HCT116 (cell line): Measurements from ENCODE around the gene DIO1. TPM values are rescaled to one million over a fixed set of nuclear protein-coding genes. Genes with fewer than 3 reads are reported as not detected.

Experiments used
- ATAC-seq: fragments of 200-7000 bp; cut with Tn5 transposase; 2 replicates; pipeline ENCODE4 v1.9.1; 2020; ENCODE audit warnings: mild to moderate bottlenecking, moderate library complexity
- BruUV-seq: library from RNA; stranded (reverse); fragments of 400-500 nt; replicated peaks from 2 replicates; lab custom pipeline; 2021; lab: Mats Ljungman, UMichigan
- CTCF ChIA-PET: fragments of 300-600 bp; sonication (Branson Sonifier 250); formaldehyde crosslinking; loops from one replicate; lab custom pipeline; 2021; ENCODE audit warnings: antibody characterized with exemption; lab: Charles Lee
- POLR2A ChIA-PET: fragments of 300-600, 350-600 bp; sonication (Branson Sonifier 250); formaldehyde crosslinking; loops from one replicate; lab custom pipeline; 2021; ENCODE audit warnings: antibody characterized with exemption; lab: Charles Lee
- RAD21 ChIA-PET, 2 experiments: fragments of 300-600 bp; sonication (Branson Sonifier 250); formaldehyde crosslinking; loops; one replicate each; lab custom pipeline; 2023; ENCODE audit warnings: low total read pairs in 2 of 2; ENCODE audit not compliant: uncharacterized antibody in 2 of 2, unreplicated experiment in 2 of 2, low non-redundant PET in 1 of 2; lab: Charles Lee
- DNase-seq: peaks from one replicate; pipeline ENCODE4 v3.0.0-alpha.2; 2010; ENCODE audit warnings: low read depth, low spot score
- H2AFZ ChIP-seq: fragments of 200-600 bp; shearing (Covaris generic), sonication (generic); 2 replicates; pipeline ENCODE4 v1.6.1; 2017; ENCODE audit warnings: low read depth, mixed run types, mixed read lengths, antibody characterized with exemption, low read length; ENCODE audit not compliant: poor library complexity, severe bottlenecking
- H3K27ac ChIP-seq: 2 replicates; pipeline ENCODE4 v1.5.1; 2012; ENCODE audit warnings: low read depth, low read length
- H3K27me3 ChIP-seq: fragments of 200-600 bp; sonication (generic); 2 replicates; pipeline ENCODE4 v1.6.1; 2016; ENCODE audit warnings: mixed run types, low read length, mixed read lengths; ENCODE audit not compliant: insufficient read depth
- H3K36me3 ChIP-seq, 2 experiments: fragments of 200-500 bp in 1 of 2; fragments of 200-600 bp in 1 of 2; sonication (Bioruptor generic) in 1 of 2; sonication (generic) in 1 of 2; 2 replicates each; pipeline versions ENCODE4 v1.5.1 to v1.6.1; 2014 to 2016; ENCODE audit warnings: low read length in 2 of 2, inconsistent platforms in 1 of 2, mixed read lengths in 1 of 2, mixed run types in 1 of 2; ENCODE audit not compliant: insufficient read depth in 2 of 2, control insufficient read depth in 1 of 2
- H3K4me1 ChIP-seq, 2 experiments: fragments of 200-600 bp in 1 of 2; sonication (generic) in 1 of 2; 2 replicates each; pipeline versions ENCODE4 v1.5.1 to v1.6.1; 2012 to 2017; ENCODE audit warnings: low read length in 2 of 2, inconsistent platforms in 1 of 2, mild to moderate bottlenecking in 1 of 2, mixed read lengths in 1 of 2, mixed run types in 1 of 2, moderate library complexity in 1 of 2; ENCODE audit not compliant: insufficient read depth in 2 of 2, control insufficient read depth in 1 of 2
- H3K4me2 ChIP-seq: fragments of 200-600 bp; sonication (generic); 2 replicates; pipeline ENCODE4 v1.6.1; 2017; ENCODE audit warnings: mixed run types, low read length, mixed read lengths
- H3K4me3 ChIP-seq, 2 experiments: fragments of 200-600 bp in 1 of 2; sonication (generic) in 1 of 2; replicated peaks in 1 of 2; 2 replicates each; pipeline ENCODE4 v1.5.1; 2011 to 2016; ENCODE audit warnings: low read length in 2 of 2, control low read depth in 1 of 2, low read depth in 1 of 2, mild to moderate bottlenecking in 1 of 2, mixed read lengths in 1 of 2, mixed run types in 1 of 2
- H3K79me2 ChIP-seq: fragments of 200-600 bp; sonication (generic); 2 replicates; pipeline ENCODE4 v1.6.1; 2017; ENCODE audit warnings: mild to moderate bottlenecking, mixed run types, low read length, moderate library complexity, mixed read lengths; ENCODE audit not compliant: insufficient read depth
- H3K9ac ChIP-seq: fragments of 200-600 bp; sonication (generic); 2 replicates; pipeline ENCODE4 v1.6.1; 2016; ENCODE audit warnings: low read length, mixed read lengths
- H3K9me2 ChIP-seq: fragments of 200-600 bp; sonication (generic), shearing (Covaris generic); 2 replicates; pipeline ENCODE4 v1.6.1; 2017; ENCODE audit warnings: mixed run types, mild to moderate bottlenecking, moderate library complexity; ENCODE audit not compliant: insufficient read depth
- H3K9me3 ChIP-seq, 2 experiments: fragments of 200-500 bp in 1 of 2; fragments of 200-600 bp in 1 of 2; sonication (Bioruptor generic) in 1 of 2; sonication (generic) in 1 of 2; 2 replicates each; pipeline ENCODE4 v1.6.1; 2014 to 2017; ENCODE audit warnings: low read length in 2 of 2, mixed read lengths in 2 of 2, inconsistent platforms in 1 of 2, low read depth in 1 of 2, mild to moderate bottlenecking in 1 of 2, mixed run types in 1 of 2, moderate library complexity in 1 of 2; ENCODE audit not compliant: control insufficient read depth in 1 of 2, insufficient read depth in 1 of 2
- H4K20me1 ChIP-seq: fragments of 200-600 bp; sonication (generic), shearing (Covaris generic); 2 replicates; pipeline ENCODE4 v1.6.1; 2017; ENCODE audit warnings: mixed run types, mild to moderate bottlenecking, moderate library complexity; ENCODE audit not compliant: insufficient read depth
- ATF3 ChIP-seq: IDR thresholded peaks from 2 replicates; pipeline ENCODE4 v1.6.1; 2012
- CEBPB ChIP-seq: IDR thresholded peaks from 2 replicates; pipeline ENCODE4 v1.6.1; 2012; ENCODE audit warnings: low read depth
- ELF1 ChIP-seq: IDR thresholded peaks from 2 replicates; pipeline ENCODE4 v1.6.1; 2012; ENCODE audit warnings: low read depth, borderline replicate concordance
- EZH2 ChIP-seq: fragments of 200-600 bp; sonication (generic); IDR thresholded peaks from 2 replicates; pipeline ENCODE4 v1.6.1; 2017; ENCODE audit warnings: antibody characterized with exemption, mixed run types
- FOSL1 ChIP-seq: IDR thresholded peaks from 2 replicates; pipeline ENCODE4 v1.6.1; 2012; ENCODE audit warnings: low read depth
- JUND ChIP-seq: IDR thresholded peaks from 2 replicates; pipeline ENCODE4 v1.6.1; 2012
- POLR2A ChIP-seq: IDR thresholded peaks from 2 replicates; pipeline ENCODE4 v1.7.0; 2011; ENCODE audit warnings: borderline replicate concordance; ENCODE audit not compliant: insufficient read depth, insufficient read length; ENCODE audit errors: extremely low read depth
- RAD21 ChIP-seq: IDR thresholded peaks from 2 replicates; pipeline ENCODE4 v1.6.1; 2012; ENCODE audit warnings: low read depth, mild to moderate bottlenecking
- REST ChIP-seq: IDR thresholded peaks from 2 replicates; pipeline ENCODE4 v1.6.1; 2012; ENCODE audit warnings: low read depth
- SIN3A ChIP-seq: IDR thresholded peaks from 2 replicates; pipeline ENCODE4 v1.6.1; 2012; ENCODE audit warnings: low read depth
- SP1 ChIP-seq: IDR thresholded peaks from 2 replicates; pipeline ENCODE4 v1.6.1; 2012; ENCODE audit warnings: low read depth
- YY1 ChIP-seq: IDR thresholded peaks from 2 replicates; pipeline ENCODE4 v1.6.1; 2011; ENCODE audit warnings: low read length, low read depth, moderate library complexity, mild to moderate bottlenecking; ENCODE audit not compliant: insufficient replicate concordance; ENCODE audit errors: extremely low read depth
- ZFX ChIP-seq: fragments of 450-650 bp; IDR thresholded peaks from 2 replicates; pipeline ENCODE4 v1.6.1; 2017
- ZNF274 ChIP-seq: fragments of 200-500 bp; sonication (Bioruptor generic); IDR thresholded peaks from 2 replicates; pipeline ENCODE4 v1.6.1; 2014; ENCODE audit warnings: mild to moderate bottlenecking, low read depth, low read length, inconsistent platforms
- intact Hi-C: fragments of 100-400 bp; cut with micrococcal nuclease; formaldehyde crosslinking; loops from 2 replicates; pipeline ENCODE4 v1.10.0; 2022
- total RNA-seq: library from RNA; stranded (reverse); gene quantifications from one replicate; pipeline ENCODE4 v1.2.1, GENCODE V29; 2021; ENCODE audit not compliant: unreplicated experiment
- TF ChIP-seq, protein P1 (sequence below): IDR thresholded peaks from 2 replicates; pipeline ENCODE4 v1.6.1; 2012
- TF ChIP-seq, protein P2 (sequence below): IDR thresholded peaks from 2 replicates; pipeline ENCODE4 v1.6.1; 2011; ENCODE audit warnings: mild to moderate bottlenecking, low read length, moderate library complexity; ENCODE audit not compliant: insufficient replicate concordance; ENCODE audit errors: extremely low read depth

DIO1 gene
- total RNA-seq, 1 experiment from 2014 or later: not detected

DNA sequence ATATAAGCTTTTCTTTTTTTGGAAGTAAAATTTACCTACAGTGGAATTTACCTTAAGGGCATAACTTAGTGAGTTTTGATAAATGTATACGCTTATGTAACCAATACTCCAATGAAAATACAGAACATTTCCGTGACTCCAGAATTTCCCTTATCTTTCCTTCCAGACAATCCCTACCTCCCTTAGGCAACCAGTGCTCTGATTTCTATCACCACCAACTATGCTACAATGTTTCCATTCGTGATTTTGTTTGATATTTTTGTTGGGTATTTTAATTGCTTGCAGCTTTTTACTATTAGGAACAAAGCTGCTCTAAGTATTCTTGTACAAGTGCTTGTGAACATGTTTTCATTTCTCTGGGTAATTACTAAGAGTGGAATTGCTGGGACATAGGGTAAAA lies 36.9 kb downstream of the DIO1 start:
- H3K36me3 ChIP-seq: peaks cover 2 to 24% of the 10 kb centered on the region in 2 experiments; a peak in 1 of 4 replicates
- POLR2A ChIA-PET: no interaction called here
- DNase-seq: no peak

More for the DNA sequence above, 36.9 kb downstream of the DIO1 start:
- no peak overlapping the region for H3K4me3 ChIP-seq
- CTCF ChIA-PET: no interaction called here
- RAD21 ChIA-PET: no interaction called here
- intact Hi-C loops: no loop called here
- 0 out of 2 replicates have a peak, but pooled peaks cover 3% of the 10 kb centered on the region for H3K79me2 ChIP-seq
- ATAC-seq: no peak
- no peak overlapping the region for H2AFZ ChIP-seq
- no peaks in the 10 kb centered on the region for H3K9me2 ChIP-seq
- no peak for TF ChIP-seq REST
- TF ChIP-seq, protein P1, sequence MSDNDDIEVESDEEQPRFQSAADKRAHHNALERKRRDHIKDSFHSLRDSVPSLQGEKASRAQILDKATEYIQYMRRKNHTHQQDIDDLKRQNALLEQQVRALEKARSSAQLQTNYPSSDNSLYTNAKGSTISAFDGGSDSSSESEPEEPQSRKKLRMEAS: no peak
- TF ChIP-seq POLR2A: no peak
- no peak for TF ChIP-seq ELF1
- TF ChIP-seq SIN3A: no peak
- TF ChIP-seq, protein P2, sequence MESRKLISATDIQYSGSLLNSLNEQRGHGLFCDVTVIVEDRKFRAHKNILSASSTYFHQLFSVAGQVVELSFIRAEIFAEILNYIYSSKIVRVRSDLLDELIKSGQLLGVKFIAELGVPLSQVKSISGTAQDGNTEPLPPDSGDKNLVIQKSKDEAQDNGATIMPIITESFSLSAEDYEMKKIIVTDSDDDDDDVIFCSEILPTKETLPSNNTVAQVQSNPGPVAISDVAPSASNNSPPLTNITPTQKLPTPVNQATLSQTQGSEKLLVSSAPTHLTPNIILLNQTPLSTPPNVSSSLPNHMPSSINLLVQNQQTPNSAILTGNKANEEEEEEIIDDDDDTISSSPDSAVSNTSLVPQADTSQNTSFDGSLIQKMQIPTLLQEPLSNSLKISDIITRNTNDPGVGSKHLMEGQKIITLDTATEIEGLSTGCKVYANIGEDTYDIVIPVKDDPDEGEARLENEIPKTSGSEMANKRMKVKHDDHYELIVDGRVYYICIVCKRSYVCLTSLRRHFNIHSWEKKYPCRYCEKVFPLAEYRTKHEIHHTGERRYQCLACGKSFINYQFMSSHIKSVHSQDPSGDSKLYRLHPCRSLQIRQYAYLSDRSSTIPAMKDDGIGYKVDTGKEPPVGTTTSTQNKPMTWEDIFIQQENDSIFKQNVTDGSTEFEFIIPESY: no peak
- no peak for TF ChIP-seq JUND
- TF ChIP-seq RAD21: no peak
- no peak for TF ChIP-seq YY1
- no peak for TF ChIP-seq ZFX
- no peak for TF ChIP-seq FOSL1
- TF ChIP-seq ZNF274: no peak
- TF ChIP-seq CEBPB: no peak
- TF ChIP-seq ATF3: no peak
- TF ChIP-seq SP1: no peak
- TF ChIP-seq EZH2: no peak
- H3K4me2 ChIP-seq: no peak overlapping the region
- H4K20me1 ChIP-seq: no peaks in the 10 kb centered on the region
- no peaks in the 10 kb centered on the region for H3K4me1 ChIP-seq
- H3K9me3 ChIP-seq: peaks cover 6 to 11% of the 10 kb centered on the region in 2 experiments; a peak in 3 of 4 replicates
- no peak overlapping the region for H3K9ac ChIP-seq
- H3K27ac ChIP-seq: no peak overlapping the region
- no peaks in the 10 kb centered on the region for H3K27me3 ChIP-seq
- no TSS peak for BruUV-seq
